ENCODE data around the gene BPIFB2.

GRCh38 chr20:32987044-32987825, 20.3 kb upstream of the BPIFB2 start:
- no peak for TF ChIP-seq CTCF (IDR thresholded peaks at IDR 0.05)
- TF ChIP-seq POLR2A (IDR thresholded peaks at IDR 0.05): no peak

All from thyroid gland (tissue), 4 donors.